GM18498 (cell line): Measurements from ENCODE around the gene NTRK1.

ENCODE experiments used
- ATAC-seq: cut with Tn5 transposase; IDR thresholded peaks from one replicate; pipeline ENCODE4 v1.9.1; 2021; ENCODE audit warnings: mild to moderate bottlenecking, moderate library complexity; ENCODE audit not compliant: unreplicated experiment

Gene NTRK1

GRCh38 chr1:156836892-156837291, 23.8 kb upstream of the NTRK1 start:
- no peak for ATAC-seq

GRCh38 chr1:156838972-156839371, 21.7 kb upstream of the NTRK1 start:
- ATAC-seq = no peak

DNA sequence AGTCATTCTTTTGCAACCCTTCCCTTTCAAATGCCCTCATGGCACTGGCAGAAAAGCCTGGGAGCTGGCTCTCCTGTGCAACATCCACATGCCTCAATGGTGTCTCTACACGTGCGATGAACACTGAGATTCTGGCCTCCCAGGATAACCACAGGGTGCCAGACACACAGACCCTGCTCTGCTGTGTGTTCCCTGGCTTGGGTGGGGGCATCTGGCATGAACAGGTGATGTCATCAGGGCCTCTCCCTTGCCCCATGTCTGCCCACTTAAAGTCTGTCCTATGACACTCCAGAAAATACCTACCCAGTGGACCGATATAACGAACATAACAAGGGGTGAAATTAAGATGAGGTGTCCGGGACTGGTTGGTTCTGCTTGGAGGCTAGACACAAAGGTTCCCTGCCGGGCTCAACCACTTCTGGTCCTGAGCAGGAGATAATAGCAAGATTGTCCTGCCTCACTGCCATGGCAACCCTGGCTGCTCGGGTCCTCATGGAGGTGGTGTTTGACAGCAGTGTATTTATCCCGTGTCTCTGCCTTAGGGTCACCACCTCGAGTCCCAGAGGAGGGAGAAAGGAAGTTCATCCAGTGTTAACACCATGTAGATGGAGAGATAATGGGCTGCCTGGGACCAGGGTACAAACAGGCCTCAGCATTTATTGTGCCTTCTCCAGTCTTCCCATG, 21.1 kb upstream of the NTRK1 start:
- ATAC-seq = no peak

- ATAC-seq = no peak
Measured at GRCh38 chr1:156840186-156840897, 20.3 kb upstream of the NTRK1 start.

GRCh38 chr1:156840898-156841279, 19.8 kb upstream of the NTRK1 start:
- ATAC-seq = no peak

DNA sequence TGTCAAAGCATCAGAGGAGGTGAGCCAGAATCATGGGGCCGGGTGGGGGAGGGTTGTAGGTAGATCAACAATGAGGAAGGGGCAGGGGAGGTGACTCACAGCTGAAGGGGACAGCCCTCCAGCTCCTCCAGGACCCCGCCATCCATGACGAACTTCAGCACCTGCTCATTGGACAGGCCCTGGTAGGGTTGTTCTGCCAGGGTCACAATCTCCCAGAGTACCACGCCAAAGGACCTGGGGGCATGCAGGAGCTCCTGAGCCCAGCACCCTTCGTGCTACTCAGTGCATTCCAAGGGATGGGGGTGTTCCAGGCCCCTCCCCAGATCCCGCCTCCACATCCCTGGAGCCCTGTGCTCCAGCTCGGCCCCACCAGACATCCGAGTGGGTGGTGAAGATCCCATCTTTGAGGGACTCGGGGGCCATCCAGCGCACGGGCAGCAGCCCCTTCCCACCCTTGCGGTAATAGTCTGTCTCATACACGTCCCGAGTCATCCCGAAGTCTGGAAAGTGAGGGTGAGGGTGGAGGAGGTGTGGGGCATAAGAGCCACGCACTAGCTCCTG, 19.3 kb upstream of the NTRK1 start:
- ATAC-seq = no peak

DNA sequence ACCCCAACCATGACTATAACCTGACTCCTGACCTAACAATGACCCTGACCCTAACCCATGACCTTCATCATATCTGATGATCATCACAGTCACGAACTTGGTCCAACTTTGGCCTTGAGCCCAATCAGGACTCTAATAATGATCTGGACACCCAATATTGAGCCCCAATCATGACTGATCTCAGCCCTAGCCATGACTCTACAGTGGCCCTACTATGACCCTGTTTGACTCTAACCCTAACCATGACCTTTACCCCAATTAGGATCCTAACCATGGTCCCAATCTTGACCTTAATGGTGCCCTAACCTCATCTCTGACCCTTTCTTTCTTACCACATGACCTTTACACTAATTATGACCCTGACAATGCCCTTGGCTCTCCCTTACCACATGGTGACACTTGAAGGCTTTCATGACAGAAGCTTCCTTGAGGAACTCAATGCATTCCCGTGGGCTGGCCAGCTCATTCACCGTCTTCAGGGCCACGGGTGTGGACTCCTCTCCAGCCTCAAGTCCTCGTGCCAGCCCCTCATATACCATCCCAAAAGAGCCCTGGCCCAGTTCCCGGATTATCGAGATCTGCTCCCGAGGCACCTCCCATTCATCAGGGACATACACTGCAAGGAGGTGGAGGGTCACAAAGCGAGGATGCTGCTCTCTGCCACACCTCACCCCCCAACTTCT, 17.9 kb upstream of the NTRK1 start:
- ATAC-seq = no peak

DNA sequence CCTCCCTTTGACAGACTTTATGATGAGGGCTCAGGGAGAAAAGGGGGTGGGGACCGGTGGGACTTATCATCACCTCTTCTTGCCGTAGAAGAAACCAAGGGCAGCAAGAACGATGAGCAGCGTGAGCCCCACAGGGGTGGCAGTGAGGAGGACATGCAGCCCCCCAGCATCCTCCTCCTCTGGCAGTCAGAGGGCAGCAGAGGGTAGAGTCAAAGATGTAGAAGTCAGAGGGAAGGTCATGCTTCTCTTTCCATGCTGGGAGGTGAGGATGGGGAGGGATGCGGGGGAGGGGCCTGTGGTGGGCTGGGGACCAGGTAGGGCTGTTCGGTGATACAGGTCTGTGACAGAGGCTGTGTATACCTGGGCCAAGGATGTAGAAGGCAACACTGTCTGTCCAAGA, 16.6 kb upstream of the NTRK1 start:
- no peak for ATAC-seq

DNA sequence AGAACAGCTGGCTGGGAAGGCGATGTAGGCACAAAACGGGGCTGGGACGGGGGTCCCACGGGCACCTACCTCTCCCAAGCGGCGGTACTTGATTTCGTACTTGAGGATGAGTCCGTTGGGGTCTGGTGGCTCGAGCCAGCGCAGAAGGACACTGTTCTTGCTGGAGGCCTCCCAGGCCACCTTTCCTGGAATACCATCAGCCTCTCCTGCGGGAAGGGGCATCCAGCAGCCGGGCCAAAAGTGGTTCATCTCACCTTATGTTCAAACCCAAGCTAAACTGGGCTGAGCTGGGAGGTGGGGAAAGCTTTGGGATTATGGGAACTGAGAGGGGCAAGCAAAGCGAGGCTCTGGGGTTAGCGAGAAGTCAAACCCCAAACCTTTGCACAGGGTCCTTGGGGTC, 16.0 kb upstream of the NTRK1 start:
- no peak for ATAC-seq

DNA sequence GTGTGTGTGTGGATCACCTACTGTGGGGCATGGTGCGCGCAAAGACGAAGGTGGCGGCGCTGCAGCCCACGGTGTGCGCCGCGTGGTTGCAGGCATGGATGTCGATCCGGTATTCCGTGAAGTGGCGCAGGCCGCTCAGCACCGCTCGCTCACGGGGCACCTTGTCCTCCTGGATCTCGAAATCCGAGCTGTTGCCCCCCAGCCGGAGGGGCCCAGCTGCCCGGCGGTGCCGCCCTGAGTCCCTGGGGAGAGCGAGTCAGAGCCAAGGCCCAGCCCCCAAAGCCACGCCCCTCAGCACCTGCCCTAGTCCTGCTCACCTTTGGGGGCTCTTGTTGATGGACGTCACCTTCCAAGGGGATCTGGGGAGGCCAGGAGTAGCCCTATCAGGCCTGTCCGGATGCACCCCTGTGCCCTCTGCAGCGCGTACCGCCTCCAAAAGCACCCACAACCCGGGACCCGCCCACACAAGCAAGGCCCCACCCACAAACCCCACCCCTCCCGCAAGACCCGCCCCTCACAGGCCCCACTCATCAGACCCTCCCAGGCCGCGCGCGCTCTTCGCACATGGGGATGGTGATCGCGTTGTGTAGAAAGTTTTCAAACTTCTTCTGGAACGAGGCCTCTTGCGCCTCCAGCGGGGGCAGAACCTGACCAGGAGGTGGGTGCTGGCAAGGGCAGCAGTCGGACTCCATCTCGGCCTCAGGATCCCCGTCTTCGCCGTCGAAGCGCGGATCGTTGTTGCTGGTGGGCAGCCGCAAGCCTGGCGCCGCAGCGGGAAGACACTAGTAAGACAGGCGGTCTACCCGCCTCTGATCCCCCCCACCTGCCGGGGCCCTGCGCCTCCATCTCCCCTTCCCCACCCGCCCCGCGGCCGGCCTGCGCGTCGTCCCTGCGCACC, 15.4 kb upstream of the NTRK1 start:
- no peak for ATAC-seq

- no peak for ATAC-seq
Measured at GRCh38 chr1:156845953-156846545, 14.6 kb upstream of the NTRK1 start.

- ATAC-seq = no peak
Measured at GRCh38 chr1:156846643-156847042, 14.0 kb upstream of the NTRK1 start.

DNA sequence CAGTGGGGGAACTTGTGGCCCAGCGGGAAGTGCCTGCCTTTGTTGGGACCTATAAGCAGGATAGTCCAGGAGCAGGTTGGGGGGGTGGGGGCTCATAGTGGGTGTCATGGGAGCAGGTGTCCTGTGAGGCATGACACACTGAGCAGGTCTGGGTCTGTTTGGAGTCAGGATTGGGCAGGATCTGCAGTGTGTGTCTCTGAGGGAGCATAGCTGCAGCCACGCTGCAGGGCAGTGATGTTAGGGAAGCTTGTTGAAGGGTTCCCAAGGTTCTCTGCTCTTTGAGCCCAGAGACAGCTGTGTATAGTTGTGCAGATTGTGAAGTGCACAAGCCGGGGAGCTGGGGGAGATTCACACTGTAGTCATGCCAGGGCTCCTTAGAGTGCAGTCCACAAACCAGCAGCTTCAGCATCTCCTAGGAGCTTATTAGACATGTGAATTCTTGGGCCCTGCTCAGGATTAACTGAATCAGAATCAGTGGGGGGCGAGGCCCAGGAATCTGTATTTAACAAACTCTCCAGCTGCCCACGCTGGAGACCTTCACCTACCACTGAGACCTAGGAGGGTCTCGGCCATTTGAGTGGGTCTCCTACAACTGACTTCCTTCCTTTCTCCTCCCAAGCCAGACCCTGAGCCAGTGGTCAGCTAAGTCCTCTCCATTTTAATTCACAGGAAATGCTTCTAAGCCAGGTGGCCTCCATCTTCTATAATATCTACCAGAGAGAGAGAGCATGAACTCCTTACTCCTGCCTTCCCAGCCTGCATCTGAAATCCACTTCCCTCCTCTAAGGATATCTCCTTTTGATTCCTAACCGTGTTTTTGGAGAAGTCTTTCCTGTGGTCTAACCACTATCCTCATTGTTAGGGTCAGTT, 12.8 kb upstream of the NTRK1 start:
- no peak for ATAC-seq

DNA sequence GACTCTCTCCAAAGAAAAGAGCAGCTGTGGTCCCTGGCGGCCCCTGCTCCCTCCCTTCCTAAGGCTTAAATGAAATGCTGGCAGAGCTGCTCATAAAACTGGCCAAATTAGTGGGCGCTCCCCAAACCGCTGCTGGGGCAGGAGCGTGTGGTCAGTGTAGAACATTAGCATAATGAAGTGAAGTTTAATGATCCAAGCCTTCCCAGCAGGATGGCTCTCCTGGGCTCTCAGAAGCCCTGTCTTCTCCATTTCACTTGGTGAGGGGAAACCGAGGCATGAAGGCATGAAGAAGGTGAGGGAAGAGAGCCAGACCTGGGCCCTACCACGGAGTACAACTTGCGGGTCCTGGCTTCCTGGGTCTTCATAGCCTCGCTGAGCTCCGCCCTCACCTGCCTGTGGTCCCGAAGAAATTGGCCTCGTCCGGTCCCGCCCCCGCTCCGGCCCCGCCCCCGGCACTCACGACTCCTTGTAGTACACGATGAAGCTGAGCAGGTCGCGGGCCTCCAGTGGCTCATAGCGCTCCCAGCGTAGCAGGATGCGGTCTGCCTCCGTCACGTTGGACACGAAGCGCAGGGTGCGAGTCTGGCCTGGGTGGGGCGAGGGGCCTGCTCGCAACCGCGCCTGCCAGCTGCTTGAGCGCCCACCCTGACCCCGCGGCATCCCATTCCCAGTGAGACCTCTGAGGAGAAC, 12.1 kb upstream of the NTRK1 start:
- no peak for ATAC-seq

DNA sequence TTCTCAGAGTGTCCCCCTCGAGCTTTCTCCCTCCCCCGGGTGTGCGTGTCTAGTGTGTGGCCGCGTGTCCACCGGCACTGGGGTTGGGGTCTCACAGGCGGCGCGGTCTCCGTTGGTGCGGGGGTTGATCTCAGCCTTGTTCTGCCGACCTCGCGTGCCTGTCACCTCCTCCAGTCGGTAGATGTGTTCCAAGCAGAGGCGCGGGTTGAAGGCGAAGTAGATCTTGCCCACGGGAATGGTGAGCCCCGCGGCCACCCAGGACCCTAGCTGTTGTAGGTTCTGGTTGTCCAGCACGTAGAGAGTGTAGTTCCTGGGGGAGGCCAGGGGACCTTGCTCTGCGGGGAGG, 11.5 kb upstream of the NTRK1 start:
- no peak for ATAC-seq

GRCh38 chr1:156851779-156852417, 8.8 kb upstream of the NTRK1 start:
- ATAC-seq = no peak

DNA sequence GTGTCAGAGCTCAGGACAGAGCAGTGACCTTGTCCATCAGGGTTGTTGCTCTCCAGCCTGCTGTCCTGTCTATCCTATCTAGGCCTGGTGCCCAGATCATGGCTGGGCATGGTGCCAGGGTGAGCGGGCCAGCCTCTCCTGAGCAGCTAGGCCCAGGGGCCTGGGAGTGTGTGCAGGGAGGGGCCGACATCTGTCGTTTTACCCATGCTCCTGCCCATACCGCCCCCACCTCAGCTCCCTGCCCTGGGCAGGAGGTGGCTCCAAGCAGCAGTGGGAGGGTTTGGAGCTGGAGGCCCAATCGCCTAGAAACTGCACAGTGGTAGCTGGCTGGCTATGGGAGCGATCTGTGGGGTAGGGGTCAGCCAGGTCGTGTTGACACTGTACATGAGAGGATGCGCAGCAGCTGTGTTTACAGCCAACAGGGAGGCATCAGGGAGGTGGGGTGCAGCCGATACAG, 8.2 kb upstream of the NTRK1 start:
- ATAC-seq = no peak

GRCh38 chr1:156853761-156854160, 6.9 kb upstream of the NTRK1 start:
- no peak for ATAC-seq
